Measurements from ENCODE around the gene AGBL1.

The AGBL1 gene

DNA sequence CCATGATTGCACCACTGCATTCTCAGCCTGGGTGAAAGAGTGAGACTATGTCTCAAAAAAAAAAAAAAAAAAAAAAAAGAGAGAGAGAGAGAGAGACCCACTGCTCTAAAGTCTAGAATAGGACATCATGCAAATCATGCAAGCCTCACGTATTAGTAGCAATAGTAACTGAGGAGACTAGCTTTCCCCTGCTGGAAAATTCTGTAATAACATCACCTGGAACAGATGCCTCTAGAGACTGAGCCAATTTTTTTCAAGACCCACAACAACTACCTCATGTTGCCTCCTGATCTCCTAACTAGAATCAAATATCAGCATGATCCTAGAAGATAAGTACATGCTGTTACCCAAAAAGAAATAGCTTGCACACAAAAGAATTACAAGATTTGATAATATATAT, 461.9 kb downstream of the AGBL1 start:
- no peak for DNase-seq

DNA sequence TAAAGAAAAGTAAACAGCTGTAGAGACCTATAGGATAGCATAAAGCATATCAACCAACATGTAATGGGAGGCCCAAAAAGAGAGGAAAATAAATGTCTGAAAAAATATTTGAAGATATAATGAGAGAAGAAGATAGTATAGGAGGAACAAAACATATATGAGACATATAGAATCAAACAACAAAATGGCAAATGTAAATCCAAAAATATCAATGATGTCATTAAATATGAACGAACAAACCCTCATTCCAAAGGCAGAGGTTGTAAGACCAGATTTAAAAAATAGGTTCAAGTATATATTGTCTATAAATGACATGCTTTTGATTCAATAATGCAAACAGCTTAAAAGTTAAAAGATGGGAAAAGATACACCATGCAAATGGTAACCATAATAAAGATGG, 470.4 kb downstream of the AGBL1 start:
- no peak for DNase-seq

DNA sequence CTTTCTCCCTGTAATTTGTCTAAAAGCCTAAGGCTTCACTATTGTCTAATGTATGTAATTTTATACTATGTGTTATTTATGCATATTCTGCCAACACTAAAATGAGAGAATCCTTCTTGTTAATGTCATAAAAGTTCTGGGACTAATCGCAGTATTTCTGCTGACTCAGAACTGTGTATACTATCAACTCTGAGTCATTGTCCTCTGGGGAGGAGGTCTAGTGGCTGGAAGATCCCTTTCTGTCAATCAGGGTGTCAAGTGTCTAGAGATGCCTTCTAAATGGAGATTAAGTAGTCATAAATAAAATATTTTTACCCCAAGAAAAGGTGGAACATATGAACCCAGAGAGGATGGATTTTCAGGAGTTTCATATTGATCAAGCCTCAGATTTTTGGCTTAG, 473.4 kb downstream of the AGBL1 start:
- DNase-seq = no peak

DNA sequence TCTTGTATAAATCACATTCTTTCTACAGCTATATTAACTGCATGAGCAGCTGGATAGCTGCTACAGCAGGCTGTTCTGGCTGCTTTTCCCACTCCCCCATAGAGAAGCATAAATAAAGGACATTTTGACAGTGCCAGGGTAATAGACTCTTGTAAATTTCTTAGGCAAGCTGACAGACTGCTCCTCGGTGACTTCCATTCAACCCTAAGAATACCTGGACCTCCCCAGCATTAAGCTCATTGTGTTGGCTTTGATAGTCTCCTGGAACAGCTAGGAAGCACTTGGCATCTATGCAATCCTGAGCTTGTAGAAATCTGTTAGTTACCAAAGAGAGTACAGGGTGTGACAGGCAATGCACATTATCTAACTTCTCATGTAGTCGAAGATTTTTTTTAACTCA, 475.4 kb downstream of the AGBL1 start:
- no peak for DNase-seq

DNA sequence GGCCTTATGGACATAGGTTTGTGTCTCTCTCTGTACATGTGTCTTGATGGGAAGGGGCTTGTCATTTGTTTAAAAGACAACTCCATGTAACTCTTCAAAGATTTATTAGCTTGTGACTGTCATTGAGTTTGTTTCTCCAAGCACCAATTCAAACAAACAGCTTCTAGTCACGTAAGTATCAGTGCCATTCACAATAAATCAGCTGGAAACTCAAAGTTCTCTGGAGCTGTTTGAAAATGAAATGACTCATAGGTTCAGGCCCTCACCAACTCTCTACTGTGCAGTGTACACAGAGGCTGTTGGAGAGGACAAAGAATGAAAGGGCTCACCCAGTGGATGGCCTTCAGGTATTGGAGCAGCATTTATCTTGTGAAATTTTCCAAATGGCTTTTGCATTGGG, 476.3 kb downstream of the AGBL1 start:
- DNase-seq = no peak

DNA sequence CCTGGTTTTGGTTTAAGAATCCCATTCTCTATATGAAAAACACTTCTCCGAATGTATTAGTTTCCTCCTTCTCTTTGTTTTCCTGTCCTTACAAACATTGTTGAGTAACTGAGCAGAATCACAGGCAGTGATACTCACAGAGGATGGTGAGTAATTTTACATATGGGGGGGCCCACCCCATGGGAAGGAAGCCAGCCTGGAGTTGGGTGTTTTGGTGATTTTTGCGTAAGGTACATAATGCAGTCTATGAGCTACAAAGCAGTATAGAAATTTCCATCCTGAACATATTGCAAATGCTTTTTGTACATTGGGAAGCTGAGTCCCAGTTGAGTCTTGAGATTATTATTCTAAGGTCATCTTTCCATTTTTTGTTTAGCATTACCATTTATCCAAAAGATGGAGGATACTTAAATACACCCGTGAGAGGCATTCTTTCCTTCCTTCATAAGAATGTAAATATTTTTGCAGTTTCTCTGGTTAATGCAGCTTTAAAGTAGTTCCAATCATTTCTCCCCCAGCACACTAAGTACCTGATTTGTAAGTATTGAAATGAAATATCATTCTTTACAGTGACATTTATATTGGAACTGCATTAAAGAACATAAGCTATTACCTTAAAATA, 476.8 kb downstream of the AGBL1 start:
- DNase-seq = no peak

DNA sequence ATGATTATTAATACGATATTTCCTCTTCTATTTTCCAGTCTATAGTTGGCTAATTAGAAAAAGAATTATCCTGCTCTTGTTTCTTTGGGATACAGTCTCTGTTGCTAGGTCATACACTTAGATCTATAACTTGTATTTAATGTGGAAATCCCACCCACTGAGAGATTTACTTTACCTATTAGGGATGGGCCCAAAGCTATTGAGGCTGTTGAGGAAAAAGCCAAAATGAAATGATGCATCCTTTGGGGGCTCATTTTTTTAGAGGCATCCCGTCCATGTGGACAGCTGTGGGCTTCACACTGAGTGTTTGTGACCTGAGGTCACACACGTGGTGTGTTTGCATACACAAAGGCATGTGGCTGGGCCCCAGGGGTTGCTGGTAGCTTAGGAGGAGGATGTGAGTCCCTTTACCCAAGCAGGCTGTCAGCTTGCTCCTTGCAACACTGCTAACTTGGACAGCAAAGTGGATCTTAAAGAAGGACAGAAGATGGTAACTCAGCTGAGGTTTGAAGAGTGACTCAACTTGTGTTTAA, 477.4 kb downstream of the AGBL1 start:
- DNase-seq = no peak

DNA sequence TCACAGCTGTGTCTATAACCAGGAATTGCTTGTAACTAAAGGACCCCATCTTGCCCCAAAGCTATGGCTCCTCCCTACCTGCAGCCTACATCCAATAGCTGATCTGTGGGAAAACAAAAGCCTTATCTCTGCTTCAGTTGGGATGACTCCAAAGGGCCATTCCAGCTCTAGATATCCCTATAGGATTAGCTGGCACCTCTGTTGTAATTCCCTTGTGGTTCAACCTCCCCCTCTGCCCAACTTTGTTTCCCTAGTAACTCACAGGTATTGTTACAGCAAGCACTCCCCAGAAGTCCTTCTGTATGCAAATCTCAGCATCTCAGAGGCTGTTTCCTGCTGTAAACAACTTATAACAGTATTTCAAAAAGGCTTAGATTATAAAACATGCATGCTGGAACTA, 478.6 kb downstream of the AGBL1 start:
- no peak for DNase-seq

DNA sequence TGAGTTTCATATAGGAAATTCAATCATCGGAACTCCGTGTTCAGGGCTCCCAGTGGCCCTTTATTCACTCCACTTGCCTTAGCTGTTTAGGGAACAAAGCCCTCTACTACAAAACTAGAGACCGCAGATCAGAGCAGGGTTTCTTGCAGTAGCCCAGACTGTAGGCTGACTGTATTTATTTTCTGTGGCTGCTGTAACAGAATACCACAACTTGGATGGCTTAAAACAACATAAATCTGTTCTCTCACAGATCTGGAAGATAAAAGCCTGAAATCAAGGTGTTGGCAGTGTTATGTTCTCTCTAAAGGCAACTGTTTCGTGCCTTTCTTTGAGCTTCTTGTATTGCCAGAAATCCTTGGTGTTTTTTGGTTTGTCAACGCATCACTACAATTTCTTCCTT, 479.0 kb downstream of the AGBL1 start:
- no peak for DNase-seq

DNA sequence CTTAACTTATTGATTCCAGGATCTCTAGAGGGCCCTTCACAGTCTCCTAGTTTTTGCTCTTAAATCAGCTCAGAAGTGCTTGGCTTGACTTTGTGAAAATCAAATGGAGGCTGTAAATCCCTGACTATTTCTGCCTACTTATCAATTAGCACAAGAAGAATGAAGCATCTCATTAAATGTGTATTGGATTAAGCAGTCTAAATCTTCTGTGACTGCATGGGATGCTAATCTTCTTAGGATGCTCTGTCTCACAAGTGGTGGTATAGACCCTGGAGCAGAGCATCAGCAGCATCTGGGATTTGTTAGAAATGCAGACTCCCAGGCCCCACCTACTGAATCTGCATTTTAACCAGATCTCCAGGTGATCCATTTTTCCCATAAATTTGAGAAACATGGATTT, 488.7 kb downstream of the AGBL1 start:
- no peak for DNase-seq

DNA sequence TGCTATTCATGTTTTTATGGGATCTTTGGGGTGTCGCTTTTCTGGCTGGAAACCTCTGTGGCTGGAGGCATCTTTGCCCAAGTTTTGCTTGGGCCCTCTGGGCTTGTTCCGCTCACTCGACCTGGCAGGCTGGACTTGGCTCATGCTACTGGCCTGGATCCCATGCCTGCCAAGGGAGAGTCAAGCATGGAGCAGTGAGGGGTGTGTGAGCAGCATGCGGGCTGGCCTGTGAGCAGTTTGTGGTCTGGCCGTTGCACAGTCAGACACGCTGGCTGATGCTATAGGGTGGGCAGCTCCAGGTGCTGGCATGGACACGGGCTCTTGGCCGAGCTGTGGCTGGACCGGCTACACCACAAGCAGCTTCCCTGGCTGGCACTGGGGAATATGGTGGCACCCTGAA, 491.1 kb downstream of the AGBL1 start:
- no peak for DNase-seq

DNA sequence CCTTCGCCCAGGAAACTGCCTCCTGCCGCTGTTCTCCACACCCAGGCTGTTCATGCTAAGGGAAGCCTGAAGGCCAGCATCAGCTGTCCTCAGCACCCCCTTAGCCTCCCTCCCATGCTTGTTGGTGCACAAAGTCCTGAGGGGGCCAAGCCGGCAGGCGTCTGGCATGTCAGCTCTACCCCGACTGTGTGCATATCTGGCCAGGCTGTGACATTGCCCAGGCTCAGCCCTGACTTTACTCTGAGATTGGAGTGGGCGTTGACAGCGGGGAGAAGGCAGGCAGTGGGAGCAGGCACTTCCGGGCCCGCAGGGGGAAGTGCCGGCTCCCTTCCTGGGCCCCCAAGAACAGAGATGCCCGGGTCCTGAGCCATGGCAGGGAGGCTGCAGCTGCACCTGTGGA, 492.2 kb downstream of the AGBL1 start:
- no peak for DNase-seq

DNA sequence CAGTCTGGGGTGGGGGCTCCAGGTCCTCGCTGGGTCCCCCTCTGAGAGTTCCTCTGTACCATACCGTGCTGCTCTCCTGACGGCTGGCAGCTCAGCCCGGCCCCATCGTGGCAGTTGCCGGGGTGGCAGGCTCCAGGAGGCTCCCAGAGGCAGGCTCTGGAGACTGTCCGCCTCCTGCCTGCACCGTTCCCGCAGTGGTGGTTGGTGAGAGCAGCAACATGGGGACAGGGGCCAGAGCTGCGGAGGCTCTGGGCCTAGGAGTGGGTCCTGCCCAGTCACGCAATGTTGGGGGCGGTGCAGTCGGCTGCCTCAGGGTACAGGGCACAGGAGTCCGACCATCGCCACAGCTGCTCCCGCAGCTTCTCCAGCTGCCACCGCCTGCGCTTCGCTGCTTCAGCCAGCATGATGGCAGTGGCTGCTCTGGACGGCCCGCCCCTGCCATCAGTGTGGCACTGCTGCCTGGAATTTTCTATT, 492.7 kb downstream of the AGBL1 start:
- no peak for DNase-seq

DNA sequence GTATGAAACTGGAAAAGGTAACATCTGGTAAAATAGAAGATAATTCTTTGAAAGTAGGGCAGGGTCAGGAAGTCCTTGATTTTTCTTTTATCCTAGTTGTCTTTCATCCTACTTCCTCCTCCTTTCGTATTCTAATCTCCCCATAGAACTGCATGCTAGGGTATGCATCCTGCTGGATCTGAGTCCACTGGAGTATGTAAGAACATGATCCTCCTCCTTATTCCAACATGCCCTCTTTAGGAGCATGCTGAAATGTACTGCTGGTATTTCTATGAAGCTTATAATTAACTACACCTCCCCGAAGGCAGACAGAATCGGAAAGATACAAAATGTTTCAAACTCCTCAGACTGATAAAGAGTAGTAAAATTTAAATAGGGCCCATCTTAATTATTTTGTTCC, 493.8 kb downstream of the AGBL1 start:
- no peak for DNase-seq

DNA sequence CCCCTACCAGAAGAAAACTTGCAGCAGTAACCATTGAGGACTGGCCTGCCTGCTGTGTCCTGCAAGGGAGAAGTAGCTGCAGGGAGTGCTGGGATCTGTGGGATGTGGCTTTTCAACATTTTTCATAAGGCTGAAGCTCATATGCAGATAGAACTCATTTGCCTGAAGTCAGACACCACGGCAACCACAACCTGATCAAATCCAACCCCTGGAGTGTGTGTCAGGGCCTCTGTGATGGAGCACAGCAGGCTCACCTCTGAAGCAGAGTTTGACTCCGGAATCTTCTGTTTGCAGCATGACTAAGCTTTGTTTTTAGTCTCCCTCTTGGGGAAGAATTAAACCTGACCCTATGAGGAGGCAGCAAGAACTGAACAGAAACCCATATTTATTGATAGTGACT, 508.7 kb downstream of the AGBL1 start:
- no peak for DNase-seq

DNA sequence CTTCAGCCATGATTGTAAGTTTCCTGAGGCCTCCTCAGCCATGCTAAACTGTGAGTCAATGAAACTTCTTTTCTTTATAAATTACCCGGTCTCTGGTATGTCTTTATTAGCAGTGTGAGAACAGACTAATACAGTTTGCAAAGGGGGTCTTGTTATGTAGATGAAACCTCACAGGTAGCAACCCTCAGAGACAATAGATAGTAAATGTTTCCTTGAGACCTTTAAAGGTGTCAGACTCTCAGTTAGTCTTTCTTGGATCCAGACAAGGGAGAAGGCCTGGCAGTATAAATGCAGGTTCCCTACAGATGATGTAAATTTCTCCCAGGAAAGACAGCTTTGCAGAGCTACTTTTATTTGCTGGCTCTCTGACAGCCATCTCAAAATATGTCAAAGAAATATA, 510.8 kb downstream of the AGBL1 start:
- no peak for DNase-seq

DNA sequence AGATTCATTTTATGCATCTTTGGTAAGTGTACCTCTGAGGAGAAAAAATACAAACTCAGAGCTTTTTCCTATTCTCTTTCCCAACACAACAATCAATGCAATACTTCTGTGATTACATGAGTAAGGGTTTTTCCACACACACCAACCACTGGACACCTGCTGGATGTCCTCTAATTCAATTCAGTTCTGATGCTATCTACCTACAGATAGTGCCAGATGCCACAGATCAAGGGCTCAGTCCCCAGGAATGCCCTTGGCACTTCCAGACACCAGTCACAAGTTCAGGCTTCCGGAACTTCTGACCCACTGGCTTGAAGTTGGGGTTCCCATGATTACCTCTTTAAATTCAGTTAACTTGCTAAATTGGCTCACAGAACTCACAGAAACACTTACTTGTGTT, 511.5 kb downstream of the AGBL1 start:
- no peak for DNase-seq

DNA sequence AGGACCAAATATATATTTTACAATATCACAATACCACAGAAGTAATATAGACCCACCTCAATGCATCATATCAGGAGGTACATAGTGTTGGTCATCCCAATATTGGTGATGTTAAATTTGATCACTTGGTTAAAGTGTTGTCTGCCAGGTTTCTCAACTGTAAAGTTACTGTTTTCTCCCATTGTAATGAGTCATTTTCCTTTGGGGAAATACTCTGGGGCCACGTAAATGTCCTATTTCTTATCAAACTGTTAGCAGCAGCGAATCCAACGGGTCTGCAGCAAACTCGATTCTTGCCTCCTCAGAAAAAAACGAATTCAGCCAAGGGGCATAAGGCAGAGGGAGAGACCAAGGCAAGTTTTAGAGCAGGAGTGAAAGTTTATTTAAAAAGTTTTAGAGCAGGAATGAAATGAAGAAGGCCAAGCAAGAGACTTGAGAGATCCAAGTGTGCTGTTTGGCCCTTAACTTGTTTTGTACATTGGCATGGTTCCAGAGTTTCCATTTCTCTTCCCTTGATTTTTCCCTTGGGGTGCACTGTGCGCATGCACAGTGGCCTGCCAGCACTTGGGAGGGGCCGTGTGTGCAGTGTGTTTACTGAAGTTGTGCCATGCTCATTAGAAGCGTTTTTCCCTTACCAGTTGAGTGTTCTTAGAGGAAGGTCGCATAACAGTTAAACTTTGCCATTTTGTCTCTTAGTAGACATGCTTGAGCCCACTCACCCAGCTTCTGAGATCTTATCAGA, 512.5 kb downstream of the AGBL1 start:
- DNase-seq = no peak

DNA sequence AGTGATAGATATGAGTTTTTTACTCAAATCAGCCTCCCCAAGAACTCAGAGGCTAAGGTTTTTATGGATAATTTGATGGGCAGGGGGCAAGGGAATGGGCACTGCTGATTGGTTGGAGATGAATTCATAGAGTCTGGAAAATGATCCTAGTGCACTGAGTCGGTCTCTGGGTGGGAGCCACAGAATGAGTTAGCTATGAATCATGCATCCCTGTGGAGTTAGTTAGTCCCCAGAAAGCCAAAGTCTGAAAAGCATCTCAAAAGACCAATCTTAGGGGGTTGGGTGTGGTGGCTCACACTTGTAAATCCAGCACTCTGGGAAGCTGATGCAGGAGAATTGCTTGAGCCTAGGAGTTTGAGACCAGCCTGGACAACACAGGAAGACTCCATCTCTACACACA, 516.1 kb downstream of the AGBL1 start:
- DNase-seq = no peak

DNA sequence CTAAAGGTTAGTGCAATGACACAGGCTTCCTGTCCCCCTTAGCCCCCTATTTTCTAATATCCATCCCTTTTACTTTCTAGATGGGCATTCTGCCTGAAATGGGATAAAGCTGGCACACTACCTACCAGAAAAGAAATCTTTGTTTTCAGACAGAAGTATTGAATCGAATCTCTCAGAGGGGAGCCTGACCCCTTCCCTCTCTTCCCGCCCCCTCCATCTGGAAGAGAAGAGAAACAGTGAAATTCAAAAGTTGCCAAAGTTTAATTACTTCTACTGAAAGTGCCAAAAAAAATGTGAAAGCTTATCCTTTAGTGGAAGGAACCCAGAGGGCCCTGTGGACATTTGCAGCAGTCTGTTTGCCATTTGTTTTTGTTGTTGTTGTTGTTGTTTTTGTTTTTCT, 523.8 kb downstream of the AGBL1 start:
- DNase-seq = no peak

DNA sequence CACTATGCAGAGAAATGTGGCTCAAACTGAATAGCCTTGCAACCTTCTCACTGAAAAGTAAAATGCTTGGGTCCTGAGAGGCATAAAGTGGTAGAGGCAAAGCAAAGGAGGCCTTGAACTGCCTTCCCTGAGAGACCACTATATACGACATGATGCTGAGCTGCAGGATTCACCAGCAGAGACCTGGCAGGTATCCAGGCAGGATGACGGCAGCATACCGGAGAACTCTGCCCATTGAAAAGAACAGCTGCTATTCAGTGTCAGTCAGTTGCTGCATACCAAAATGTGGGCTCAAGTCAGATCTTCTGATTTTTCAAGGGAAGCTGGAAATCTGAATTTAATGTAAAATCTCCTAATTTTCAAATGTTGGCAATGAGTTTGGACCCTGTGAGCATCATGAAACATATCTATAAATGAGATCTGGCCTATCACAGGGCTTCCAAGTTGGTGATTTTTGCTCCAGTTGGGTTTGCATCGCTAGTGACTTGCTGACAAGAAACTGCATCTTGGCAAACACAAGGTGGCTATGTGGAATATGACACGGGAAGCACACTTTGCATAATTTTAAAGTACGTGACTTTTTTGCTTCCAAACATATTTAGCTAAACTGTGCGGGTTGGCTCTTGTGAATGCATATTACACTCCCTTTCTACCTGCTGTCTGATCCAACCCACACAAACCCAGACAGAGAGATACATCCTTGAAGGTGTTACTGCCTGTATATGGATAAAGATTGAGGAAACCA, 529.0 kb downstream of the AGBL1 start:
- DNase-seq = no peak

DNA sequence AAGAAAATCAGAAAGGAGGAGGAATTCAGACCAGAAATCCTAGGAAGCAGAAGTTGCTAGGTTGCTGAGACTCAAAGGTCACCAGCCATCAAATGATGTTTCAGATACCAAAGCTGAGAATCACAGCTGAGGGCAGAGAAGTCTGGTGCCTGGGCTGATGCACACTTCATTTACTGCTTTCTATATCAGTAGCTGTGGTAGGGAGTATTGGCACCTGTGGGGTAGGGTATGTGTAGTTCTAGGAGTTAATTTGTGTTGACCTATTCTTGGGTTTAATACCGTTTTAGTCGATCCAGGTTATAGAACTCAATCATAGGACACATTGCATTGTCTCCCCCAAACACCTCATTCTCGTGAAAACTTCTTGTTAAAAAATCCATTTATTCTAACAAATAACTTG, 529.6 kb downstream of the AGBL1 start:
- no peak for DNase-seq

DNA sequence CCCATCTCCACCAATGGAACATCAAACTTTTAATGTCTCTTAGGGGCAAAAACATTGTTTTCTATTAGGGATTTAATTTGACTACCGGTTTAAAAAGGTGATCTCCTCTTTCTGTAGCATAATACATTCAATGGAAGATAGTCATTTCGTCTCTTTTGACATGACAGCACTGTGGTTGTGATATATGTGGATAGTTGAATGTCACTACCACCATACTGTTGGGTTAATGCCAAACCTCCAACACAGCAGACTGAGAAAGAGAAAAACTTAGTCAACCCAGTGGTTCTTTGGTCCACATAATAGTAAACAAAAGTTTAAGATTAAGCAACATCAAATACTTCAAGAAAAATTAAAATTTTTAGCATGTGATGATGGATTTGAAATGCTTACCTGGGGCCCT, 530.4 kb downstream of the AGBL1 start:
- DNase-seq = no peak
